Limb (tissue), 2 donors: Measurements from ENCODE around the gene DPP4.
"Not testable (repeated sequence)": the region's sequence is repeated elsewhere in the genome, so short reads cannot be mapped to it uniquely, and the experiment has no call there.

Experiments used
- DNase-seq, 2 donors: peaks; one replicate each; pipeline ENCODE4 v3.0.0-alpha.2; 2016; ENCODE audit errors: extremely low spot score in 2 of 2

Gene DPP4

DNA sequence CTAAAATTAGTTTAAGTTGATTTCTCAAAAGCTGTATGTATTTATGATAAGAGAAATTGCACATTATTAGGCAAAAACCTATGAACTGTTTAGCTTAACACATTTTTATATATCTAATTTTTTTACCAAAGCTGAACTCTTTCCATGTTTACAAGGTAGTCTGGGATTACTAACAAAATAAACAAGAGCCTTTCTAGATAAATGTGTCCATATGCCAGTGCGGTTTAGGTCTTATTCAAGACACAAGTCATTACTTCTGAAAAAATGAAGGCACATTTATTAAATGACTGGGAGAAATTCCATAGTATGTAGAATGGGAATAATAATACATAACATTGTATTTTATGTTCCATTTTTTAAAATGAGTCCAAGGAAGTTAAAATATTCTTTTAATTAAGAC, 82.0 kb downstream of the DPP4 start:
- DNase-seq: no peak

DNA sequence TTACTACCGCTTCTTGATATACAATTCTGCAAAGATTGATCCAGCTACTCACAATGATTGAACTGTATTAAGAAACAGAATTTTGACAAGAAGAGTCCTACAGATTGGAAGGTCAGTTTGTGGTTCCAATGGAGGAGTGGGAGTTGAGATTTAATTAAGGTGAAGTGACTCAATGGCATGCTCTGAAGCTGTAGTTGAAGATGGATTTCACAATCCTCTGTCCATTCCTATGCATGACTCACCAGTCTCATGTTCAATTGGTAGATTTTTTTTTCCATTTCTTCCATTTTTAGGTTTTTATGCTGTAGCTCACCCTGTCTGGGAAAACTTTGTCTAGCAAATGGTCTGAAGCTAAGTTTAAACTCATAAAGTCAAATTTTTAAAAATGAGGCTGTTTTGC, 83.3 kb downstream of the DPP4 start:
- no peak for DNase-seq

DNA sequence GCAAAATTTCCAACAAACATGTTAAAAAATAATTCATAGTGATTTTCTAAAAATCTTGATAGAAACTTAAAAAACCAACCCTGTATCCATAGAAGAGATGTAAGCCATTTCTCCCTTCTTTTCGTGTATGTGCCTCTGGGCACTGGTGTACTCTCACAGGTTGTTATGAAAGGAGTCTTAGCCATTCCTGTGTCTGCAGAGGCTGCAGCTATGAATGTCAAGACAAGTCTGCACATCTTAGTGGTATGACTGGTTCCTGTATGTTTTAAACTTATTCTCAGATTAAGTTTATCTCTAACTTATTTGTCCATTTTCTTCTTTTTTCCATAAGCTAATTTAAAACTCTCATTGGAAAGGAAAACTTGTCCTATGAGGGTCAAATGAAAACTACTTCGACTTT, 84.0 kb downstream of the DPP4 start:
- no peak for DNase-seq

DNA sequence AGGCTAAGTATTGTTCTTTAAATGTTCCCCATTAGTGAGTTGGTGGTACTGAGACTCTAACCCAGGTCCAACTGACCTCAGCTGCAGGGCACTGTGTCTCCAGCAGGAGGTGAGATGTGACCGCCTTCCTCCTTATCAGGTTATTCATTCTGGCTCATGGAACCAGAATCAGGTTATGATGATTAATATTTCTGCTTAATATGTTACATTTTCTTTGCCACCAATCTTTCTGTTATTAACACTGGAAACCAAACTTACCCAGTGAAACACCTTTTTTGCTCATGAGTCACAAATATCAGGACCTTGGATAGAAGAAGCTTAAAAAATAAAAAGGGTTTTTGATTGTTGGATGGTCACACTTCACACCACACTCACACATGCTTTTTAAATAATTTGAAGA, 85.4 kb downstream of the DPP4 start:
- no peak for DNase-seq

DNA sequence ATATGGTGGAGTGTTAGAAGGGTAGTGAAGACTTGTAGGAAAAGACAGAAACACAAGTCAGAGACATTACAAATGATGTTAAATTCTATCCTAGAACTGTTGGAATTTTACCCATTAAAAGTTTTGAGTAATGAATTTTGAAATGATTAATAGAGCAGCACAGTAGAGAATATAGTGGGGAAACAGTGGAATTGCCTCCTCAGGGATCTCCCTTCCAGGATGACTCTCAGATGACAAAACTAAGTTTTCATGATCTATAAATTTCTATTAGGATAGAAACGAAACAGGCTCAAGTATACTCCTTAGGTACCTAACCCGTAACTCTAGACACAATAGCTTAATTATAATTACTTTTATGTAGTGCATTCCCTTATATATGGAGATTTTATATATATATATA, 86.7 kb downstream of the DPP4 start:
- DNase-seq: no peak

DNA sequence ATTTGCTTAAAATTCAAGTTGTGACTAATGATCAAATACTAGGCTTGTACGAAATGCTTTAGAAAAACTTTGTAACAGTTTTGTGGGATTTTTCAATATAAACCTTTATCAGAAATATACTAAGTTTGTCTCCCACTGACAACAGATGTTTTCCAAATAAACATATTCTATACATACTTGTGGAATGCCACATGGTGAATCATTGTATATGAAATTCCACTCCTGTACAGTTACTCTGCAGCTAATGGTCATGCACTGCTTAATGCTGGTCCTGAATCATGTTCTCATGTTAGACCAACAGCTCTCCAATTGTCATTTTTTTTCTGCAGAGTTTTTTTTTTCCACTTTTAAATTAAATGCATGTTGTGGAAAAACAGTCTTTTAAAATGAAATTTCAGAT, 90.1 kb downstream of the DPP4 start:
- no peak for DNase-seq

DNA sequence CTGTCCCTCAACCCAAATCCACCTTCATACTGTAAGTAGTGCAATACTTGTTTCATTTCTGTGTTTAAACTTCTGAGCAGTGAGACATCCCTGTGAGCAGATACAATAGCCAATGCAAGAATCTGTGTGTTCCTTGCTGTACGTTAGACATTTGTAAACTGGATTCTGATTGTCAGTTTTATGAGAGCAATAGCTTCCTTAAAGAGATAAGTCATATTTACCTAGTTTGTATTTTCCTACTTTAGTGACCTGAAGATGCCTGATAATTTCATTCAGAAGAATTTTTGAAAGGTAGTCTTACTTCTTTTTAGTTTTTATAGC, 90.7 kb downstream of the DPP4 start:
- DNase-seq: no peak

DNA sequence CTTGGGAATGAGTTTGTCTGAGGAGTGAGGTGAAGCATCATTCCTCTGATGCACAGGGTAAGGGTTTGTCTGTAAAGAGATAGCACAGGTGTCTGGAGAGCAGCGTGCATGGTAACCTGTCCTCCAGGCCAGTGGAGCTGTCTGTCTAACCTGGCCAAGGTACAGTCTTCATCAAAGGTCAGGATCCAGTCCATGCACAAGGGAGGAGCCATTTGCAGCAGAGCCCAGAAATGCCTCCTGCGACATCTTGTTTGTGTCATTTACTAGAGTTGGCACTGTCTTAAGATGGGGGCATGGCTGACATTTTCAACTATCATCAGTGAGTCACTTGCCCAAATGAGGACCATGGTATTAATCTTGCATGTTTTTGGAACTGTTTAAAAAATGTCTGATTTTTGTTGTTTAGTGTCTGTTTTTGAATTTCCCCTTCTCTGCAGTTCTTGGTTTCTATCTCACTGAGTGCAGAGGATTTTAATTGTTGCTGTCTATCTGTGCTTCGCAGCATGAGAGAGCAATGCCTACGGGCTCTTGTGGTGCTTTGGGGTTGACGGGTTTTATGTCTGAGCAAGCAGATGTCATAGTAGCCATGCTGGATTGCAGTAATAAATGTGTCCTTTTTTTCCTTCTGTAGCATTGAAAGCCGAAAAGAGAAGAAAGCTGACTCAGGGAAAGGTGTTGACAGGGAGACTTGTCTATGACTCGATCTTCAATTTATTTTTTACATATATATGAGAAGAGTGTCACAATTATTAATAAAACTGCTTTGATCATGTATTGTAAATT, 91.3 kb downstream of the DPP4 start:
- DNase-seq: no peak

DNA sequence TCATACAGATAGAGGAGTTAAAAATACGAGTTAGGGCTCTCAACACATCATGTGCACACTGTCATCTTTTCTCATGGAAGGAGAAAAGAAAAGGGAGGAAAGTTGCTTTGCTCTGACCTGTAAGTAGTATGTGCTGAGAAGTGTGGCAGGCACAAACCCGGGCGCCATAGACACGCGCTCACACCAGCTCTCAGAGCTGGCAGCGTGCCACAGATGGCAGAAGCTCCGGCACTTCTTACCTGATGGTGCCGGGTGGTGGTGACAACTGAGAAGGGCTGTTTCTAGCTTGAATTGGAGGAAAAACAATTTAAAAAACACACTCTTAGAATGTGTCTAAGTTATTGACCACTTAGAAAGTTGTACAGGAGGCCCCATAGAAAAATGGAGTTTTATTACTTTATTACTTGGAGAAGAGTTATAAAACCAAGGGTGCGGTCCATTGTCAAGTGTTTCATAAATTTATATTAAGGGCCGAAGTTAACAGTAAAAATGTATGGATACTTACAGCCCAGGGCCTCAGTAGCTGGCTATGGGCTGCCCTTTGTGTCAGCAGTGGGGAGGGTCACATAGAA, 92.2 kb downstream of the DPP4 start:
- DNase-seq: no peak

DNA sequence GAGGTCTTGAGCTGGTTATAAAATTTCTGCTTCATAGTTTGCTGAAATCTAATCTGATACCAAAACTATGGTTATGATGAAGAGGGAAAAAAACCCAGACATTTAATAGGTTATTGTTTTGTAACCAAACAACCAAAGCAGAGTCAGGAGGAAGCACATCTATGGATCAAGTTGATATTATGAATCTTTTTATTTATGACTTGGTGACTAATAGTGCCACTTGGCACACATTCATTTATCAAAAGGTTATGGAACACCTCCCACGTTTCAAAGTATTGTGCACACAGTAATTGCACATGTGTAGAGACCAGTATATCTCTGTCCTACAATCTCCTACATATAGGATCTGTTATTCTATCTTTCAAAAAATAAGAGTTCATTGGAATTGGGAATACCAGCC, 93.0 kb downstream of the DPP4 start:
- no peak for DNase-seq

DNA sequence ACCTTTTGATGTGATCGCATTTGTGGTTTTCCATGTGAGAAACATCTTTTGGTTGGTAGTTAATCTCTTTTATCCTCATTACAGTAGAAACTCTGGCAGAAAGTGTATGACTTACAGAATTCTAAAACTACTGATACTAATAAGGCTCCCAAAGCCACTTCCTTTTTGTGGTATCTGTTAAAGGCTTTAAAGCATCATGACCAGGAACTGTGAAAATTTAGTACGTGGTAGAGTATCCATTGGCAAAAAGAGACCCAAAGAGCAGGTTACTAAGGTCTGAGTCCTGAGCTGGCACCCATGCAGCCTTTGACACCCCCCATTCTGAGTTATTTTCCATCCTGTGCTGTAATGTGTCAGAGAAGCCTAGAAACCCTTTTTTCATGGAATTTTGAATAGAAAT, 94.5 kb downstream of the DPP4 start:
- DNase-seq: no peak

DNA sequence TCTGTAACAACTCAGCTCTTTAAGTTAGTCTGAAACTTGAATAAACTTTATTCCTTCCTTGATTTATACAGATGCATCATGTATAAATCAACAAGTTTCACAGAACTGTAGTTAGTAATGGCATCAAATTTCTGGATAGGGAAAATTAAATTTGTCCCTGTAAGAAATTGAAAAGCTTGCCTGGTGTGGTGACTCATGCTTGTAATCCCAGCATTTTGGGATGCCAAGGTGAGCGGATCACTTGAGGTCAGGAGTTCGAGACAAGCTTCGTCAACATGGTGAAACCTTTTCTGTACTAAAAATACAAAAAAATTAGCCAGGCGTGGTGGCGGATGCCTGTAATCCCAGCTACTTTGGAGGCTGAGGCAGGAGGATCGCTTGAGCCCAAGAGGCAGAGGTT, 96.1 kb downstream of the DPP4 start:
- not testable (repeated sequence) for DNase-seq

DNA sequence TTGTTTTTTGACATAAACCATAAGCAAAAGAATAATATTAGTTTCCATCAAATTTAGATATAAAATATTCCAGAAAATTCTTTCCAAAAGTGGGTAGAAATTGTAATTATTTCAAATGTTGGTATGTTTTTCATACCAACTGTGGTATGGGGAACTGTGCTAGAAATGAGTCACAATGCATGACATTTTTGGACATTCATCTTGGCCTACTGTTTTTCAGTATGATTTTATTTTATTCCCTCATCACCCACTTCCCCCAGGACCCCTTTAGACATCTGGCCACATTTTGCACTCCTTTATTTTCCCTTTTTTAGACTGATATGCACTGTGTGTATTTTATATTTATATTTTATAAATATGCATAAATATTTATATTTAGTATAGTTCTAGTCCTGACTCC, 97.1 kb downstream of the DPP4 start:
- DNase-seq: no peak

DNA sequence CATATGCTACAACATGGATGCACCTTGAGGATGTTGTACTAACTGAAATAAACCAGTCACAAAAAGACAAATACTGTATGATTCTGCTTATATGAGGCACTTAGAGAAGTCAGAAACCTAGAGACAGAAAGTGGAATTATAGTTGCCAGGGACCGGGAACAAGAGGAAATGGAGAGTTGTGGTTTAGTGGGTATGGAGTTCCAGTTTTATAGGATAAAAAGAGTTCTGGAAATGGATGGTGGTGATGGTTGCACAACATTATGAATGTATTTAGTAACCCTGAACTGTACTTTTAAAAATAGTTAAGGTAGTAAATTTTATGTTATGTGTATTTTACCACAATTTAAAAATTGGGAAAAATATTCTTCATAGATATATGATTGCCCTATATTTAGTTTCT, 97.7 kb downstream of the DPP4 start:
- DNase-seq: no peak

DNA sequence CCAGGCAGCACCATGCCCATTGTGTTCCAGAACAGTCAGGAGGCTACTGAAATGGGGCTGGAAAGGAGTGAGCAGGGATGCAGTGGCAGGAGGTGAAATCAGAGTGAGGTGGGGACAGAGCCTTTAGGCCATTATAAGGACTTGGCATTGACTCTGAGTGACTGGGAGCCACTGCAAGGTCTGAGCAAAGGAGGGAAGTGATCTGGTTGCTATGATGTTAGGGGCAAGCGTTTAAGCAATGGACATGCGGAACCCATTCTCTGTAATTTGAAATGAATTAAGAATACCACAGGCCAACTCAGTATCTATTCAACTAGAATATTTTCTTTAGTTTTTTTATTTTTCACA, 98.2 kb downstream of the DPP4 start:
- no peak for DNase-seq

DNA sequence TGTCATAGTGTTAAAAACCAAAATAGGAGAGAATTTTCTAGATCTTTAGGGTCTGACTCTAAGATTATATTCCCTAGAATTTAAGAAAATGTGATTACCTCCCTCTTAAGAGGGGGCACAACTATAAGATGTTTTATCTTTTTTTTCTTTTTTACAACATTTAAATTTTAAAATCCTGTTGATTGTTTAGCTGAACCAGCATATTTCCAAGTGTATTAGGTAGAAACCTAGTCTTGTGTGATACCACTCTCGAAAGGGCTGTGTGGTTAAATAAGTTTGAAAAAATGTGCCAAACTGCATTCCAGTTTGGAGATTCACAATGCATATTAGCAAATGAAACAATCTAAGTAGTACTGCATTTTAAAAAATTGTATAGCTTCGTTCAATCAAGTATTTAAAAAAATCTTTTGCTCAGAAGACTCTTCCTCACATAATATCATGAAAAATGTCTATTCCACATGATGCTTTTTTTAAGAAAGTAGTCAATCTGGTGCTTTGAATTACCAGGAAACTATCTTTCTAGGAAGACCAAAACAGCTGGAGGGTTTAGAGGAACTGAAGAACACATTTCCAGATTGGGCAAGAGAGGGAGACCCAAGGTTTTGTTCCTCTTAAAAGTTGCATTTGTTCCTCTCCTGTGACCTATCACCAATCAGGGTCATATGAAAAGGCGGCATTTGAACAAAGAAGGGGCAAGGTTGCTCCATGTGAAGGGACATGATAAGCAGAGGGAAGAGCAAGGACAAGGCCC, 98.8 kb downstream of the DPP4 start:
- no peak for DNase-seq

DNA sequence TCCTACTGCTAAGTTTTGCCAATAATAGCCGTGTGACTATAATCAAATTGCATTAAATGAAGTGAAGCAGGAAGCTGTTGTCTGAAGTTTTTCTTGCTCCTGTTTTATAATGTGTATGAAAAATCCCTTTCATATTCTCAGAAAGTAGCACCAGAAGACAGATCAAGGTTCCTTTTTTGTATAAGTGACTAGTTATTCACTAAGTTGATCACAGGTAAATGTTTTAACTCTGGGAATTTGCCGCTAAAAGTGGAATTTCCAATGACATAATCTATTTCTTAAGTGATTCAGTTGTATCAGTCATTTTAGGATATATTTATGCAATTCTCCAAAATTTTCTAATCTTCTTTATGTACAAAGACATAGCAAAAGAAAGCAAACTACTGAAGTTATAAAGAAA, 99.6 kb downstream of the DPP4 start:
- no peak for DNase-seq

DNA sequence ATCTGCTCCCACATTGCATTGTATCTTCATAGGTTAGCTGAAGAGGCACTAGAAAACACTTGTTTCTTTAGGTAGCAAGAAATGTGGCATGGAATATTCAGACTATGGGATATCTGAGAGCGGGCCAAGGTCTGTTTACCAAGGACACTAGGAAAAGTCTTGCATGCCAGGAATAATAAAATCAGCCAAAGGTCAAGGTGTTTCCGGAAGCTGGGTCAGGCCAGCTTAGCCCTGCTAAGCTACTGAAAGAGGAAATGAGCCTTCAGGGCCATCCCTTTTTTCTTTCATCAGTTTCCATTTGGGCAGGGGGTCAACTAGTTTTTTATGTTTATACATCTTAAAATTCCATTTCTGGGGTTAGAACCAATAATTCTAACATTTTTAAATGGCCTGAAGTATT, 101.1 kb downstream of the DPP4 start:
- no peak for DNase-seq

DNA sequence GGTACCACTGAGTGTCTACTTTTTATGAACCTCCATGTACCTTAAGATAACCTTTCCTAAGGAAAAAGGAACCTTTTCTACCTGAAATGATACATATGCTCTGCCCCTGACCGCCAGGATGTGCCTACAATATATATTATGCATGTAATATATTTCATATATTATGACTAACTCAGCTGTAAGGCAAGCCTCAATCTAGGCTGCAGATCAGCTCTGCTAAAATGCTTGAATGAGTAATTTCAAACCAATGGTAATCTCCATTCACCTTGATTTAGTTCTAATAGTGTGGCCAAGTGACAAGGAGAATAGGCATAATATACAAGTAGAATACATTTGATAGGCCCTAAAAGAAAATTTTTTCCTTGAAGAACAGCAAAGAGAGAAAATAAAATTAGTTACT, 101.8 kb downstream of the DPP4 start:
- no peak for DNase-seq

DNA sequence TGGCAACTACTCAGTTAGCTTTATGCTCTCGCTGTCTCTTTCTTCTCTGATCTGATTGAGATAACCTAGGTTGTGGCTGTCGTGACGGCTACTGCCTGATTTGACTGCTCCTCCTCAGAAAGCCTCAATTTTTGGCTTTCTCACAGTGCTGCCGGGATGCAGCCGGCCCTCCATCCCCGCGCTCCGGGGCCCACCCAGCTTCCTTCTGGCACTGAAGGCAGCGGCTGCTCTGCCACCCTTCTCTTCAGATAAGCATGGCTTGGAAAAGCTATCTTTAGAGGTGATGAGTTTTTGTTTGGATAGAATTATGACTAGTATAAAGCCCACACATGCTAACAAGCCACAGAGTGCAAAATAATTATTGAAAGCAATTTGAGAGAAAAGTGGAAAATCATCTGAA, 102.5 kb downstream of the DPP4 start:
- DNase-seq: no peak

DNA sequence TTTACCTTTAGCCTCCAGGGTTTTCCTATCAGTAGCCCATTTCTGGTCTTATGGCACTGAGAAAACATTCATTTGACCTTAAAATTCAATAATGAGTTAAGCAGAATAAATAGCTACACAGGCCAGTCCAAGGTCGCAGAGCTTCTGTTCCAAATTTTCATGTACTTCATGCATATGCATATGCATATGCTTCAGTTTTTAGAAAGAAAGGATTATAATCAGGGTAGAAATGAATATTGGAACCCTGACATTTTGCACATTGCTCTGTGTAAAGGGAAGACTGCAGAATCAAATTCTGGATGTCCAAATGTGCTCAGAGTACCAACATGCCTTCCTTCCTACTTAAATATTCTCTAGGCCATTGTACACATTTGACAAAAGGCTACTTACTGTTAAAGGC, 104.9 kb downstream of the DPP4 start:
- DNase-seq: no peak

DNA sequence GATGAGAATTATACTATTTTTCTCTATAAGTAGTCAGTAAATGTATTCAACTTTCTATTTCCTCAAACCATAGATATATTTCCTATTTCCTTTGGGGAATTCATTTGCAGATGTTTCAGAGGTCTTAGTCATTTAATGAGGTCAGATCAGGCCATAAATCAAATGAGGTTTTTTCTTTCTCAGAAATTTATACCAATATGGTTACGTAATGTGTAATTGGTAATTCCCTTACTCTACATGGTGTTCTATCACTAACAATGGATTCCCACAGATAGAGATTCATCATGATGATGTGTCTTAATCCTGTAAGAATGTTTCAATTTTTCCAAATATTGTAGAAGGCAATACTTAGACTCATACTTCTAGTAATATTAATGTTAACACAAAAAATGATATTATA, 108.0 kb downstream of the DPP4 start:
- no peak for DNase-seq

DNA sequence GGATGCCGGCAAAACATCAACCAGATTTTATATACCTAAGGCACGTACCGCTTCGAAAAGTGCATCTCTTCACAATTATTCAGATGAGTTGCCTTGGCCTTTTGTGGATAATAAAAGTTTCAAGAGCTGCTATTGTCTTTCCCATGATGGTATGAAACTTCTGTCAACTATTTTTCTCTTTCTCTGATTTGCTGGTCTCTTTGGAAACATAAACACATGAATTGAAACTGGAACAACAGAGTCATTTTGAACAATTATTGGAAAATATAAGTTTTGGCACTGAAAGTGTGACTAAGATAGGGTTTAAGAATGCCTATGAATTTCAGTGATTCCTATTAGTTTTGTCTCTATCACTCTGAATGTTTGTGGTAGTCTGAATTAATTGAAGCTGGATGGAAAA, 109.9 kb downstream of the DPP4 start:
- DNase-seq: no peak
